NT2/D1 (cell line): ENCODE data around the gene CIB2.

Experiments used
- DNase-seq: peaks from one replicate; pipeline ENCODE4 v3.0.0-alpha.2; 2011; ENCODE audit warnings: low read depth, low spot score
- H3K27me3 ChIP-seq: 2 replicates; pipeline ENCODE4 v1.6.0; 2011; ENCODE audit warnings: mild to moderate bottlenecking; ENCODE audit not compliant: insufficient read length, insufficient read depth
- H3K36me3 ChIP-seq: 2 replicates; pipeline ENCODE4 v1.6.1; 2011; ENCODE audit warnings: mild to moderate bottlenecking, low read length, mixed read lengths; ENCODE audit not compliant: insufficient read depth, insufficient read length
- H3K4me1 ChIP-seq: 2 replicates; pipeline ENCODE4 v1.5.1; 2011; ENCODE audit not compliant: insufficient read depth, insufficient read length
- H3K4me3 ChIP-seq: 2 replicates; pipeline ENCODE4 v1.5.1; 2011; ENCODE audit warnings: low read depth; ENCODE audit not compliant: insufficient read length
- H3K9ac ChIP-seq: 2 replicates; pipeline ENCODE4 v1.6.0; 2011; ENCODE audit warnings: low read depth; ENCODE audit not compliant: insufficient read length
- H3K9me3 ChIP-seq: 2 replicates; pipeline ENCODE4 v1.5.1; 2011; ENCODE audit warnings: mild to moderate bottlenecking, low read length; ENCODE audit not compliant: insufficient read depth
- SUZ12 ChIP-seq: IDR thresholded peaks from 2 replicates; pipeline ENCODE4 v1.6.1; 2011; ENCODE audit not compliant: insufficient read length, insufficient read depth; ENCODE audit errors: extremely low read depth
- YY1 ChIP-seq: IDR thresholded peaks from 2 replicates; pipeline ENCODE4 v1.6.1; 2011; ENCODE audit not compliant: insufficient read length, insufficient read depth
- ZNF274 ChIP-seq: IDR thresholded peaks from 2 replicates; pipeline ENCODE4 v1.6.1; 2011; ENCODE audit warnings: mild to moderate bottlenecking, low read depth, low read length

The CIB2 gene

GRCh38 chr15:78087951-78088772 is 43.1 kb downstream of the CIB2 start:
- peaks cover 7% of the 10 kb centered on the region; the same call in 1 of the 2 replicates for H3K9me3 ChIP-seq
- H3K9ac ChIP-seq: no peak overlapping the region
- no peaks in the 10 kb centered on the region for H3K36me3 ChIP-seq
- no peak for TF ChIP-seq SUZ12
- no peak for TF ChIP-seq ZNF274
- TF ChIP-seq YY1: no peak
- H3K27me3 ChIP-seq: peaks cover 20% of the 10 kb centered on the region
- DNase-seq: no peak
- H3K4me3 ChIP-seq: no peak overlapping the region
- no peaks in the 10 kb centered on the region for H3K4me1 ChIP-seq

DNA sequence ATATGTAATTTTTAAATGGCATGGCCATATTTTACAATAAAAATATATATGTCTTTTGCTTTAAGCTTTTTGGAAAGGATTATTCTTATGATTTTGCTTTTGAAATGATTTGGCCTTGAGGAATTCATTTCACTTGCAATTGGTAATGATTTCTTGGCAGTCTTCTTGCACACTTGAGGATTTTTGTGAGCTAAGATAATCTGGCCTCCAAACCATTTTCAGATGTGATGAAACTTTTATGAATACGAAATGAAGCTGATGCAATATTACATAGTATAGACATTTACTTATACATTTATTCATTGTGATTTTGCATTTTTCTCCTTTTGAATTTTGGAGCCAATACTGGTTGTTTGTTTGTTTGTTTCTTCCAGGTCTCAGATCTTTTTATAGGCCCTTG is 45.3 kb downstream of the CIB2 start:
- H3K36me3 ChIP-seq: no peaks in the 10 kb centered on the region
- peaks cover 1% of the 10 kb centered on the region for H3K27me3 ChIP-seq
- peaks cover 6% of the 10 kb centered on the region; the same call in 1 of the 2 replicates for H3K9me3 ChIP-seq
- TF ChIP-seq ZNF274 (no peak), YY1 (no peak), SUZ12 (no peak)
- H3K4me3 ChIP-seq: no peak overlapping the region
- H3K4me1 ChIP-seq: peaks cover 8% of the 10 kb centered on the region
- no peak overlapping the region for H3K9ac ChIP-seq
- DNase-seq: no peak

DNA sequence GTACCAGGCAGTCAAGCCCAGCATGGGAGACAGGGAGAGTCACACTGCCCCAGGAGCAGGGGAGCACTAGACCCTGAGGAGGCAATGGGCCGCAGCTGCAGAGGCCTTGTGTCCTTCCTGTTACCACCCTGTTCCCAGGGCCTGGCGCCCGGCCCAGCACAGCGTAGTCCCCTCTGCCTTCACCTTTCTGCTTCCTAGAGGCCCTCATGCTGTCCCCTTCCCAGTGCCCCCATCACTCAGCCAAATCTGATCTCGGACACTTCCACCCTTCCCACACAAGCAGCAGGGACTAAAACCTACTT is 46.8 kb downstream of the CIB2 start:
- Histone ChIP-seq H3K36me3 (no peaks in the 10 kb centered on the region), H3K4me1 (peaks cover 8% of the 10 kb centered on the region), H3K27me3 (no peaks in the 10 kb centered on the region), H3K4me3 (no peak overlapping the region), H3K9me3 (no peaks in the 10 kb centered on the region), H3K9ac (no peak overlapping the region)
- TF ChIP-seq YY1 (no peak), SUZ12 (no peak), ZNF274 (no peak)
- DNase-seq: no peak

- Histone ChIP-seq H3K36me3 (no peaks in the 10 kb centered on the region), H3K4me1 (peaks cover 8% of the 10 kb centered on the region), H3K9me3 (no peaks in the 10 kb centered on the region), H3K9ac (no peak overlapping the region), H3K4me3 (no peak overlapping the region), H3K27me3 (no peaks in the 10 kb centered on the region)
- DNase-seq: no peak
- no peak for TF ChIP-seq SUZ12
These were observed 47.4 kb downstream of the CIB2 start for GRCh38 chr15:78083687-78084448.

DNA sequence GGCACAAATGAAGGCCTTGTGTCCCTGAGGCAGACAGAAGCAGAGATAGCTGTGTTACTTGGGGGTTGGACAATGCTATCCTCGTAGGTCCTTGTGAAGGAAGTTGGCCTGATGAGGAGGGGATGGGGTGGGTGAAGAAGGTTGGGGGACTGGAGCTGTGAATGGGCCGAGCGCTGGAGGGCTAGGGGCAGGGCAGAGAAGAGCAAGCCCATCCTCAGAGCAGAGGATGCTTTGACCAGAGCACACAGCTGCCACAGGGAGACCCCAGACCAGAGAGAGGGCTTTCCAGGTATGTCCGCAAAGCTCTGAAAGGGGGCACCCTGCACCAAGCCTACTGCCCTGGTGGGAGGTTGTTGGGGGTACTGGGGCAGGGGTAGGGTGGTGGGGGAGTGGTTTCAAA is 48.1 kb downstream of the CIB2 start:
- H3K27me3 ChIP-seq: peaks cover under 1% of the 10 kb centered on the region
- no peaks in the 10 kb centered on the region for H3K36me3 ChIP-seq
- no peaks in the 10 kb centered on the region for H3K9me3 ChIP-seq
- no peak for TF ChIP-seq YY1
- no peak for TF ChIP-seq SUZ12
- TF ChIP-seq ZNF274: no peak
- no peak overlapping the region for H3K9ac ChIP-seq
- H3K4me3 ChIP-seq: no peak overlapping the region
- DNase-seq: no peak
- peaks cover 8% of the 10 kb centered on the region for H3K4me1 ChIP-seq

GRCh38 chr15:78082743-78083110 is 48.5 kb downstream of the CIB2 start:
- Histone ChIP-seq H3K36me3 (no peaks in the 10 kb centered on the region), H3K27me3 (peaks cover 5% of the 10 kb centered on the region), H3K9ac (no peak overlapping the region), H3K9me3 (no peaks in the 10 kb centered on the region), H3K4me3 (no peak overlapping the region), H3K4me1 (peaks cover 8% of the 10 kb centered on the region)
- no peak for DNase-seq
- TF ChIP-seq YY1: no peak
- TF ChIP-seq ZNF274: no peak
- no peak for TF ChIP-seq SUZ12

- H3K9me3 ChIP-seq: no peaks in the 10 kb centered on the region
- no peak for DNase-seq
- no peaks in the 10 kb centered on the region for H3K36me3 ChIP-seq
- H3K4me3 ChIP-seq: no peak overlapping the region
- H3K9ac ChIP-seq: no peak overlapping the region
- H3K4me1 ChIP-seq: peaks cover 8% of the 10 kb centered on the region
- TF ChIP-seq YY1 (no peak), ZNF274 (no peak), SUZ12 (no peak)
- H3K27me3 ChIP-seq: peaks cover 6% of the 10 kb centered on the region
These were observed 49.0 kb downstream of the CIB2 start for GRCh38 chr15:78082106-78082742.
